IPS DF 4.7 (cell line): ENCODE measurements around the gene PLXNA2.

ENCODE experiments used
- DNase-seq: peaks from one replicate; pipeline ENCODE4 v3.0.0-alpha.2; 2013; ENCODE audit warnings: low spot score; ENCODE audit errors: extremely low read depth

The PLXNA2 gene

DNA sequence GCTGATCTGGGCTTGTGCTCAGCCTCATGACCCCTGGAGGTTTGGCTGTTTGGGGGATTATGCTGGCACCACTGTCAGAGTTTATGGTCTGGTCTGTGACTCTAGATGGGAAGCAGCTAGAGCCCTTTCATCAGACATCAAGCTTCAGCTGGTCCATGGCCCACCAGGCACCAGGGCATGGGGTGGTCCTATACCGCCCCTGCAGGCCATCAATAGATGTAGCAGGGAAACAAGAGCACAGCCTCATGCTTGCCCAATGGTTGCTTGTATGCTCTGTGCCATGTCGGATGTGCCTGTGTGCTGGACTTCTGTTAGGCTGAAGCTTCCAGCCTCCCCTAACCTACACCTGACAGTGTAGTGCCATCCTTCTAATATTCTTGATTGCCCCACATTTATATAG, 262.2 kb downstream of the PLXNA2 start:
- DNase-seq, result no peak

- no peak for DNase-seq
These were observed 265.7 kb downstream of the PLXNA2 start for GRCh38 chr1:207978441-207978840.

GRCh38 chr1:207977876-207978275, 266.3 kb downstream of the PLXNA2 start:
- no peak for DNase-seq

- no peak for DNase-seq
These were observed 270.2 kb downstream of the PLXNA2 start for GRCh38 chr1:207973898-207974568.

GRCh38 chr1:207972337-207972736, 271.8 kb downstream of the PLXNA2 start:
- DNase-seq, result no peak
